ENCODE results near the gene ZMYM5. TPM values are rescaled to one million over a fixed set of nuclear protein-coding genes. Genes with fewer than 3 reads are reported as not detected.
A peak's percentile ranks its signal among the peaks of the same experiment; 100 is the strongest.
"Not testable (repeated sequence)": the region's sequence is repeated elsewhere in the genome, so short reads cannot be mapped to it uniquely, and the experiment has no call there.

The ZMYM5 gene
- 7.1 and 27.9 TPM in 2 replicates for total RNA-seq (2014; rRNA removed; shearing (Covaris generic); ENCODE audit: low replicate concordance)

DNA sequence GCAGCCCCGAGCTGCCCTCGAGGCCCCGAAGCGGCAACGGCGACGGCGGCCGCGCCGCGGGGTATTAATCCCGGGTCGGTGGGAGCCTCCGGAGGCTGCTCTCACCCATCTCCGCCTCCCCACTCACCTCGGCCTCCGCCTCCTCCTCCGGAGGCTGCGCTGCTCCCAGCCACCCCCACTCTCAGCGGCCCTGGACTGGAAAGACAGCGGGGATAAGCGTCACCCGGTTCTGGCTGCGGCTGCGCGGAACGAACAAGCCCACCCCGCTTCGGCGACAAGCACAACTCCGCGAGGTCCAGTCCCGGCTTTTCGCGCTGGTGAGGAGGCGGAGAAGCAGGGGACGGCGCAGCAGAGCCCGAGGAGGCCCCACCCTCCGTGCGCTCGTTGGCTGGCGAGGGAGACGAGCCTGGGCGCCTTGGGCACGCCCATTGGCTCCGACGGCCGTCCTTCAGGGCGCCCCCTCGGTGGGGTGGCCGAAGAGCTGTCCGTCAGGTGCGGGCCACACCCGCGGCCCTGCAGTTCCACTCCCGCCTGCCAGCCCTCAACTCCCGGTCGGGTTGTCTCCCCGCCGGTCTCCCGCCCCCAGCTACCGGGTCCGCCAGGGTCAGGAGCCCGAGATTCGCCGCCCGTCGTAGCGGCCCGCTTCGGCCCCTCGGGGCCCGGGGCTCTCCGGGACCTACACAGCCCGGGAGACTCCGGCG is at the start of gene ZMYM5:
ZMYM5 (minus strand) TSS at position 327 of the 701 bp plus-strand sequence. CDS start 11,469 bp downstream, outside the sequence.
- H3K4me3 ChIP-seq (ENCODE audit: low read length): peak within 1 kb of the TSS; percentile 90
- peaks cover 23% of the 10 kb centered on the region for H3K4me1 ChIP-seq (ENCODE audit: low read length)
- no peaks in the 10 kb centered on the region for H3K27me3 ChIP-seq (ENCODE audit: low read length)
- H2AFZ ChIP-seq (ENCODE audit: low read length): peak within 1 kb of the TSS; percentile 85
- peak within 1 kb of the TSS; percentile 87 for H3K27ac ChIP-seq (ENCODE audit: low read length)
- no peaks in the 10 kb centered on the region for H4K20me1 ChIP-seq (ENCODE audit: insufficient read depth, low read depth, low read length)
- DNase-seq: peak; percentile 99
- H3K4me2 ChIP-seq (ENCODE audit: low read depth, low read length, poor library complexity, severe bottlenecking): peak within 1 kb of the TSS; percentile 86
- peak within 1 kb of the TSS; percentile 93 for H3K9ac ChIP-seq (ENCODE audit: low read length)
- peaks cover 36% of the 10 kb centered on the region for H3K79me2 ChIP-seq (ENCODE audit: low read length)
- H3K36me3 ChIP-seq (ENCODE audit: insufficient read depth, low read length): peaks cover 7% of the 10 kb centered on the region
- no peaks in the 10 kb centered on the region for H3K9me2 ChIP-seq (replicated peaks; ENCODE audit: insufficient read depth, low read length)
- H3K9me3 ChIP-seq (ENCODE audit: low read length): no peaks in the 10 kb centered on the region

DNA sequence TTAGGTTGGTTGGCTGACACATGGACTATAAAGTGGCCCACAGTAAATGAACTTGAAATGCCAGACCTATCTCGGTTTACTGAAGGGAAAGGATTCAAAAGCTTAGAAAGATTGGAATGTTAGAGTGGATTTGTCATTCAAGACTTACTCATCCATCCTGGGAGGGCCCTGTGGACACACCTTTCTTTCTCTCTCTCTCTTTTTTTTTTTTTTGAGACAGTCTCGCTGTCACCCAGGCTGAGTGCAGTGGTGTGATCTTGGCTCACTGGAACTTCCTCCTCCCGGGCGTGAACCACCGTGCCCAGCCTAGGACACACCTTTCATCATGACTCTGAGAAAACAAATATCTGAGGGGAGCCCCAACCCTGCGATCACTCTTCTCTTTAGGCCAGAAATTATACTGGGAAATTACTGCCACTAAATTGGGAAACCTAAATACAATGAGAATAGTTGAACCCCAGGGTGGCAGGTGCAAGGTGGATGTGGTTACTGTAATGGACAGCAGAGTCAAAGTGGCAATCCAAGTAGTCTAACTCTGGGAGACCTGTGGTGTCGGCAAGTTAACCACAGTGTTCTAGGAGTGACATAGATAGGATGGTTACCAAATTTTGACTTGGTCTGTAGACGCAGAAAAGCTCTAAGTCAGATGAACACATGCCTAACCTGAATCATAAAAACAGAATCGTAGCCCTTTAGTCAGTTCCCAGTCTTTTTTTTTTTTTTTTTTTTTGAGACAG is 47.1 kb upstream of the ZMYM5 start:
- H3K9ac ChIP-seq (ENCODE audit: low read length): no peak overlapping the region
- DNase-seq: no peak
- no peaks in the 10 kb centered on the region for H3K36me3 ChIP-seq (ENCODE audit: insufficient read depth, low read length)
- H4K20me1 ChIP-seq (ENCODE audit: insufficient read depth, low read depth, low read length): no peaks in the 10 kb centered on the region
- no peak overlapping the region for H3K27ac ChIP-seq (ENCODE audit: low read length)
- H3K79me2 ChIP-seq (ENCODE audit: low read length): no peaks in the 10 kb centered on the region
- no peak overlapping the region for H3K4me2 ChIP-seq (ENCODE audit: low read depth, low read length, poor library complexity, severe bottlenecking)
- no peaks in the 10 kb centered on the region for H3K9me2 ChIP-seq (replicated peaks; ENCODE audit: insufficient read depth, low read length)
- H3K4me3 ChIP-seq (ENCODE audit: low read length): no peak overlapping the region
- no peak overlapping the region for H2AFZ ChIP-seq (ENCODE audit: low read length)
- no peaks in the 10 kb centered on the region for H3K4me1 ChIP-seq (ENCODE audit: low read length)
- no peaks in the 10 kb centered on the region for H3K27me3 ChIP-seq (ENCODE audit: low read length)
- H3K9me3 ChIP-seq (ENCODE audit: low read length): no peaks in the 10 kb centered on the region

DNA sequence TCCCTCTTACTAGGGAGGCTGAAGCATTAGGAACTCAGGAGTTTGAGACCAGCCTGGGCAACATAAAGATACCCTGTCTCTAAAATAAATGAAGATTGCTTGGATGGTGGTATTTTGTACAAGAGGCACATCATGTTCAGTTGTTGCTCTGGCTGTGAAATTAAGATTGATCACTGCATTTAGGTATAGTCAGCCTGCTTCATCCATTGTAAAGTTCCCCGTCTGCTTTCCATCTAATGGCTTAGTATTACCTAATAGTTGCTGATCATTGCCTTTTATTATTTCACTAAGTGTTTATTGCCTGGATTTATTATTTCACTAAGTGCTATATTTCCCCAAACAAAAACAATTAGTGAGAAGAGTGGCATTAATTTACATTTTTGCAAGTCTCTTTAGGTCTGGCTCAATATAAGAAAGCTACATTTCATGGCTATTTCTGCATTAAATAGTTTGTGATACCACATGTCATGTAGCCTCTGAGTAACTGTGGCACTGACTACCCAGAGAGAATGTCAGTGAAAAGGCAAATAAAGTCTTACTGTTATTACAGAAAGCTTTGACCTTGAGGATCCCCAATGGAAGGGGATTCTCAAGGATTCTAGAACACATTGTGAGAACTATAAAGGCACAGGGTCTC is 45.0 kb upstream of the ZMYM5 start:
- no peaks in the 10 kb centered on the region for H3K27me3 ChIP-seq (ENCODE audit: low read length)
- no peaks in the 10 kb centered on the region for H3K9me3 ChIP-seq (ENCODE audit: low read length)
- H4K20me1 ChIP-seq (ENCODE audit: insufficient read depth, low read depth, low read length): no peaks in the 10 kb centered on the region
- H3K9ac ChIP-seq (ENCODE audit: low read length): no peak overlapping the region
- no peak overlapping the region for H2AFZ ChIP-seq (ENCODE audit: low read length)
- H3K27ac ChIP-seq (ENCODE audit: low read length): no peak overlapping the region
- no peaks in the 10 kb centered on the region for H3K79me2 ChIP-seq (ENCODE audit: low read length)
- H3K4me2 ChIP-seq (ENCODE audit: low read depth, low read length, poor library complexity, severe bottlenecking): no peak overlapping the region
- no peaks in the 10 kb centered on the region for H3K4me1 ChIP-seq (ENCODE audit: low read length)
- DNase-seq: no peak
- no peaks in the 10 kb centered on the region for H3K36me3 ChIP-seq (ENCODE audit: insufficient read depth, low read length)
- H3K4me3 ChIP-seq (ENCODE audit: low read length): no peak overlapping the region
- no peaks in the 10 kb centered on the region for H3K9me2 ChIP-seq (replicated peaks; ENCODE audit: insufficient read depth, low read length)

DNA sequence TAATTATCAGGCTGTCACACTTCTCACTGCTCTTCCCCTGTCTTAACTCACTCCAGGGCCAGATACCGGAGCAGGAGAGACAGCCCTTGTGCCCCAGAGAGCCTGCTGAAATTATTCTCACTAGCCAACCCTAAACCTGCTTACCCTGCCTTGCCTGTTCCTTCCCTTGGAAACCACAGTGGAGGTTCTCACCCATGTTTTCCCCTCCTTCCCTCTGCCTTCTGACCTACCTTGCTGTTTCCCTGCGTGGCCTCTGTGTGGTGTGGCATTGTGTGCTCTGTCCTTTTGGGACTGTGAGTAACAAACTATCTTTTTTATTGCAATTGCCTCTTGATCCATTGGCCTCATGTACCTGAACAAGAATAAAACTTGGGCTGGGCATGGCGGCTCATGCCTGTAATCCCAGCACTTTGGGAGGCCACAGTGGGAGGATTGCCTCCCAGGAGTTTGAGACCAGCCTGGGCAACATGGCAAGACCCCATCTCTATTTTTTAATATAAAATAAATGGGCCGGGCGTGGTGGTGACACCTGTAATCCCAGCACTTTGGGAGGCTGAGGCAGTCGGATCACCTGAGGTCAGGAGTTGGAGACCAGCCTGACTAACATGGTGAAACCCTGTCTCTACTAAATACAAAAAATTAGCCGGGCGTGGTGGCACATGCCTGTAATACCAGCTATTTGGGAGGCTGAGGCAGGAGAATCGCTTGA is 42.2 kb upstream of the ZMYM5 start:
- H3K36me3 ChIP-seq (ENCODE audit: insufficient read depth, low read length); H3K9me2 ChIP-seq (replicated peaks; ENCODE audit: insufficient read depth, low read length); H3K9ac ChIP-seq (ENCODE audit: low read length); H3K4me3 ChIP-seq (ENCODE audit: low read length); H3K27ac ChIP-seq (ENCODE audit: low read length); H3K79me2 ChIP-seq (ENCODE audit: low read length); H3K9me3 ChIP-seq (ENCODE audit: low read length); H3K4me2 ChIP-seq (ENCODE audit: low read depth, low read length, poor library complexity, severe bottlenecking); DNase-seq; H2AFZ ChIP-seq (ENCODE audit: low read length); H3K4me1 ChIP-seq (ENCODE audit: low read length); H3K27me3 ChIP-seq (ENCODE audit: low read length); H4K20me1 ChIP-seq (ENCODE audit: insufficient read depth, low read depth, low read length): not testable (repeated sequence)

DNA sequence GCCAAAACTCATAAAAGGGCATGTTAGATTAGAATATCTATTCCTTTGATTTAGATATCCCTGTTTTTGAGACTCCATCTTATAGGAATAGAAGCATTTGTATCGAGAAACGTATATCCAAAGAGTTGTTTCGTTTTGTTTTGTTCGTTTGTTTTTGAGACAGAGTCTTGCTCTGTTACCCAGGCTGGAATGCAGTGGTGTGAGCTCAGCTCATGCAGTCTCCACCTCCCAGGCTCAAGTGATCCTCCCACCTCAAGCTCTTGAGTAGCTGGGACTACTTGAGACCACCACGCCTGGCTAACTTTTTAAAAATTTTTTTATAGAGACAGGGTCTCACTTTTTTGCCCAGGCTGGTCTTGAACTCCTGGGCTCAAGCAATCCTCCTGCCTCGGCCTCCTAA is 26.6 kb upstream of the ZMYM5 start:
- Histone ChIP-seq H3K9me3 (ENCODE audit: low read length) (no peaks in the 10 kb centered on the region), H3K9ac (ENCODE audit: low read length) (no peak overlapping the region), H4K20me1 (ENCODE audit: insufficient read depth, low read depth, low read length) (no peaks in the 10 kb centered on the region), H3K4me3 (ENCODE audit: low read length) (no peak overlapping the region), H3K27ac (ENCODE audit: low read length) (no peak overlapping the region), H3K27me3 (ENCODE audit: low read length) (no peaks in the 10 kb centered on the region), H3K9me2 (replicated peaks; ENCODE audit: insufficient read depth, low read length) (no peaks in the 10 kb centered on the region), H2AFZ (ENCODE audit: low read length) (no peak overlapping the region), H3K79me2 (ENCODE audit: low read length) (no peaks in the 10 kb centered on the region), H3K4me1 (ENCODE audit: low read length) (no peaks in the 10 kb centered on the region), H3K36me3 (ENCODE audit: insufficient read depth, low read length) (no peaks in the 10 kb centered on the region), H3K4me2 (ENCODE audit: low read depth, low read length, poor library complexity, severe bottlenecking) (no peak overlapping the region)
- DNase-seq: no peak

DNA sequence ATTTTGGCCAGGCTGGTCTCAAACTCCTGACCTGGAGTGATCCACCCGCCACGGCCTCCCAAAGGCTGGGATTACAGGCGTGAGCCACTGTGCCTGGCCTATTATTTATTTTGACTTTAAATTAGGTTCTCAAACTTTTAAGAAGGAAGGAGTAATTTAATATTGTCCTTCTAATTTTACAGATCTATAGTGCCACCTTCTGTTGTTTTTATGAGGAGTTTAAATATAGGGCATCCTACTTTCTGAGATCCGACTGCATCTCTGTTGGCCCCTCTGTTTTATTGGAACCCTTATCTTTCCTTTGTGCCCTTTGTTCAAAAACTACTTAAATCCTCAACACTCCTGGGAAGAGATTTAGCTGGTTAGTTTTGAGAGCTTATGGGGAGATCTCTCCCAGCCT is 25.4 kb upstream of the ZMYM5 start:
- Histone ChIP-seq H4K20me1 (ENCODE audit: insufficient read depth, low read depth, low read length) (no peaks in the 10 kb centered on the region), H2AFZ (ENCODE audit: low read length) (no peak overlapping the region), H3K4me1 (ENCODE audit: low read length) (no peaks in the 10 kb centered on the region), H3K9me2 (replicated peaks; ENCODE audit: insufficient read depth, low read length) (no peaks in the 10 kb centered on the region), H3K9me3 (ENCODE audit: low read length) (no peaks in the 10 kb centered on the region), H3K9ac (ENCODE audit: low read length) (no peak overlapping the region), H3K36me3 (ENCODE audit: insufficient read depth, low read length) (no peaks in the 10 kb centered on the region), H3K27me3 (ENCODE audit: low read length) (no peaks in the 10 kb centered on the region), H3K4me3 (ENCODE audit: low read length) (no peak overlapping the region), H3K79me2 (ENCODE audit: low read length) (no peaks in the 10 kb centered on the region), H3K4me2 (ENCODE audit: low read depth, low read length, poor library complexity, severe bottlenecking) (no peak overlapping the region), H3K27ac (ENCODE audit: low read length) (no peak overlapping the region)
- peak; percentile 59 for DNase-seq

DNA sequence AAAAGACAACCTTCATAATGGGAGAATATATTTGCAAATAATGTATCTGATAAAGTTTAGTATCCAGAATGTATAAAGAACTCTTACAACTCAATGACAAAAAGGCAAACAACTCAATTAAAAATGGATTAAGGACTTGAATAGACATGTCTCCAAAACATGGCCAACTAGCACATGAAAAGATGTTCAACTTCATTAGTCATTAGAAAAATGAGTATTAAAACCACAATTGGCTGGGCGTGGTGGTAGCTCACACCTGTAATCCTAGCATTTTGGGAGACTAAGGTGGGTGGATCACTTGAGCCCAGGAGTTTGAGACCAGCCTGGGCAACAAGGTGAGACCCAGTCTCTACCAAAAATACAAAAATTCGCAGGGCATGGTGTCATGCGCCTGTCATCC is 18.8 kb upstream of the ZMYM5 start:
- no peaks in the 10 kb centered on the region for H3K9me3 ChIP-seq (ENCODE audit: low read length)
- H3K27ac ChIP-seq (ENCODE audit: low read length): no peak overlapping the region
- H3K9ac ChIP-seq (ENCODE audit: low read length): no peak overlapping the region
- no peak overlapping the region for H3K4me3 ChIP-seq (ENCODE audit: low read length)
- H3K79me2 ChIP-seq (ENCODE audit: low read length): no peaks in the 10 kb centered on the region
- DNase-seq: no peak
- H3K27me3 ChIP-seq (ENCODE audit: low read length): no peaks in the 10 kb centered on the region
- H3K36me3 ChIP-seq (ENCODE audit: insufficient read depth, low read length): no peaks in the 10 kb centered on the region
- no peak overlapping the region for H3K4me2 ChIP-seq (ENCODE audit: low read depth, low read length, poor library complexity, severe bottlenecking)
- no peak overlapping the region for H2AFZ ChIP-seq (ENCODE audit: low read length)
- H3K9me2 ChIP-seq (replicated peaks; ENCODE audit: insufficient read depth, low read length): no peaks in the 10 kb centered on the region
- H4K20me1 ChIP-seq (ENCODE audit: insufficient read depth, low read depth, low read length): no peaks in the 10 kb centered on the region
- H3K4me1 ChIP-seq (ENCODE audit: low read length): no peaks in the 10 kb centered on the region

DNA sequence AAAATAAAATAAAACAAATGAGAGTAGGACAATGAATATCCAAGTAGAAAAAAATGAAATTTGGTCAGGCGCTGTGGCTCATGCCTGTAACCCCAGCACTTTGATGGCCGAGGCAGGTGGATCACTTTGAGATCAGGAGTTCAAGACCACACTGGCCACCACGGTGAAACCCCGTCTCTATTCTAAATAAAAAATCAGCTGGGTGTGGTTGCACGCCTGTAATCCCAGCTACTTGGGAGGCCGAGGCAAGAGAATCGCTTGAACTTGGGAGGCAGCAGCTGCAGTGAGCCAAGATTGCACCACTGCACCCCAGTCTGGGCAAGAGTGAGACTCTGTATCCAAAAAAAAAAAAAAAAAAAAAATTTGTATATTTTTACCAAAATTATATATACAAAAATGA is 18.2 kb upstream of the ZMYM5 start:
- no peak overlapping the region for H3K4me2 ChIP-seq (ENCODE audit: low read depth, low read length, poor library complexity, severe bottlenecking)
- H3K27ac ChIP-seq (ENCODE audit: low read length): no peak overlapping the region
- no peaks in the 10 kb centered on the region for H4K20me1 ChIP-seq (ENCODE audit: insufficient read depth, low read depth, low read length)
- no peaks in the 10 kb centered on the region for H3K9me3 ChIP-seq (ENCODE audit: low read length)
- H3K9ac ChIP-seq (ENCODE audit: low read length): no peak overlapping the region
- no peak for DNase-seq
- H3K36me3 ChIP-seq (ENCODE audit: insufficient read depth, low read length): no peaks in the 10 kb centered on the region
- H3K9me2 ChIP-seq (replicated peaks; ENCODE audit: insufficient read depth, low read length): no peaks in the 10 kb centered on the region
- H2AFZ ChIP-seq (ENCODE audit: low read length): no peak overlapping the region
- no peak overlapping the region for H3K4me3 ChIP-seq (ENCODE audit: low read length)
- no peaks in the 10 kb centered on the region for H3K79me2 ChIP-seq (ENCODE audit: low read length)
- no peaks in the 10 kb centered on the region for H3K27me3 ChIP-seq (ENCODE audit: low read length)
- no peaks in the 10 kb centered on the region for H3K4me1 ChIP-seq (ENCODE audit: low read length)
